ENCODE data around the gene UTP14A.

The UTP14A gene

DNA sequence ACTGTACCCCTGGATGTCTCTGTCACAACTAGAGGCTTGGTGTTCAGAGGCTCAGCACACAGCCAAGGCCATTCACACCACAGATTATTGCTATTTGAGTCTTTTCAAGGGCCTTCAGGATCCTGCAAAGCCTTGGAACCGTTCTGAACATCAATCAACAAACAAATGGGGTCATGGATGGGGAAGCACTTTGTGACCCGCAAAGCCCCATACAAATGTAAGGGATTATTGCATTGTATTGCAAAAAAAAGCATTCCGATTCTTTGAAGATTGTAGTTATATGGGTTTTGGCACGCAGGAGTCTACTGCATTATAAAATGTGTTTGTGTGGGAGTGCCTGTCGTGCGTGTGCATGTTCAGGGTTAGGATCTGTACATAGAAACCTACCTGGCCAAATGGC is 59.2 kb downstream of the UTP14A start:
- Histone ChIP-seq H3K4me3 (replicated peaks; ENCODE audit: insufficient read depth, low read length) (no peak overlapping the region), H3K27me3 (ENCODE audit: insufficient read depth, poor library complexity, severe bottlenecking) (no peaks in the 10 kb centered on the region), H3K27ac (replicated peaks) (no peak overlapping the region)
- TF ChIP-seq, protein P1, sequence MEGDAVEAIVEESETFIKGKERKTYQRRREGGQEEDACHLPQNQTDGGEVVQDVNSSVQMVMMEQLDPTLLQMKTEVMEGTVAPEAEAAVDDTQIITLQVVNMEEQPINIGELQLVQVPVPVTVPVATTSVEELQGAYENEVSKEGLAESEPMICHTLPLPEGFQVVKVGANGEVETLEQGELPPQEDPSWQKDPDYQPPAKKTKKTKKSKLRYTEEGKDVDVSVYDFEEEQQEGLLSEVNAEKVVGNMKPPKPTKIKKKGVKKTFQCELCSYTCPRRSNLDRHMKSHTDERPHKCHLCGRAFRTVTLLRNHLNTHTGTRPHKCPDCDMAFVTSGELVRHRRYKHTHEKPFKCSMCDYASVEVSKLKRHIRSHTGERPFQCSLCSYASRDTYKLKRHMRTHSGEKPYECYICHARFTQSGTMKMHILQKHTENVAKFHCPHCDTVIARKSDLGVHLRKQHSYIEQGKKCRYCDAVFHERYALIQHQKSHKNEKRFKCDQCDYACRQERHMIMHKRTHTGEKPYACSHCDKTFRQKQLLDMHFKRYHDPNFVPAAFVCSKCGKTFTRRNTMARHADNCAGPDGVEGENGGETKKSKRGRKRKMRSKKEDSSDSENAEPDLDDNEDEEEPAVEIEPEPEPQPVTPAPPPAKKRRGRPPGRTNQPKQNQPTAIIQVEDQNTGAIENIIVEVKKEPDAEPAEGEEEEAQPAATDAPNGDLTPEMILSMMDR (IDR thresholded peaks at IDR 0.05; ENCODE audit: insufficient read depth, low read length): no peak
- TF ChIP-seq SPI1 (IDR thresholded peaks at IDR 0.05; ENCODE audit: borderline replicate concordance, low read depth): no peak
- no peak for TF ChIP-seq GABPA (IDR thresholded peaks at IDR 0.05; ENCODE audit: low read depth)
- TF ChIP-seq, protein P2, sequence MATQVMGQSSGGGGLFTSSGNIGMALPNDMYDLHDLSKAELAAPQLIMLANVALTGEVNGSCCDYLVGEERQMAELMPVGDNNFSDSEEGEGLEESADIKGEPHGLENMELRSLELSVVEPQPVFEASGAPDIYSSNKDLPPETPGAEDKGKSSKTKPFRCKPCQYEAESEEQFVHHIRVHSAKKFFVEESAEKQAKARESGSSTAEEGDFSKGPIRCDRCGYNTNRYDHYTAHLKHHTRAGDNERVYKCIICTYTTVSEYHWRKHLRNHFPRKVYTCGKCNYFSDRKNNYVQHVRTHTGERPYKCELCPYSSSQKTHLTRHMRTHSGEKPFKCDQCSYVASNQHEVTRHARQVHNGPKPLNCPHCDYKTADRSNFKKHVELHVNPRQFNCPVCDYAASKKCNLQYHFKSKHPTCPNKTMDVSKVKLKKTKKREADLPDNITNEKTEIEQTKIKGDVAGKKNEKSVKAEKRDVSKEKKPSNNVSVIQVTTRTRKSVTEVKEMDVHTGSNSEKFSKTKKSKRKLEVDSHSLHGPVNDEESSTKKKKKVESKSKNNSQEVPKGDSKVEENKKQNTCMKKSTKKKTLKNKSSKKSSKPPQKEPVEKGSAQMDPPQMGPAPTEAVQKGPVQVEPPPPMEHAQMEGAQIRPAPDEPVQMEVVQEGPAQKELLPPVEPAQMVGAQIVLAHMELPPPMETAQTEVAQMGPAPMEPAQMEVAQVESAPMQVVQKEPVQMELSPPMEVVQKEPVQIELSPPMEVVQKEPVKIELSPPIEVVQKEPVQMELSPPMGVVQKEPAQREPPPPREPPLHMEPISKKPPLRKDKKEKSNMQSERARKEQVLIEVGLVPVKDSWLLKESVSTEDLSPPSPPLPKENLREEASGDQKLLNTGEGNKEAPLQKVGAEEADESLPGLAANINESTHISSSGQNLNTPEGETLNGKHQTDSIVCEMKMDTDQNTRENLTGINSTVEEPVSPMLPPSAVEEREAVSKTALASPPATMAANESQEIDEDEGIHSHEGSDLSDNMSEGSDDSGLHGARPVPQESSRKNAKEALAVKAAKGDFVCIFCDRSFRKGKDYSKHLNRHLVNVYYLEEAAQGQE (IDR thresholded peaks at IDR 0.05; ENCODE audit: insufficient replicate concordance, low read depth): no peak
- DNase-seq (ENCODE audit: low read depth in 1 of 2, low spot score in 1 of 2): no peak

DNA sequence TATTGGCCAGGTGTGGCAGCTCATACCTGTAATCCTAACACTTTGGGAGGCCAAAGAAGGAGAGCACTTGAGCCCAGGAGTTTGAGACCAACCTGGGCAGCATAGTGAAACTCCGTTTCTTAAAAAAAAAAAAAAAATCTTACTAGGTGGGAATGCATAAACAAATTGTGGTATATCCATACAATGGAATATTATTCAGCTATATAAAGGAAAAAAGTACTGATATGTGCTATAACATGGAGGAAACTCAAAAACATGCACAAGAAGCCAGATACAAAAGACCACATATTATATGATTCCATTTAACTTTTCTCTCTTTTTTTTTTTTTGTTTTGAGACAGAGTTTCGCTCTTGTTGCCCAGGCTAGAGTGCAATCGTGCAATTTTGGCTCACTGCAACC is 63.0 kb downstream of the UTP14A start:
- Histone ChIP-seq H3K27me3 (ENCODE audit: insufficient read depth, poor library complexity, severe bottlenecking) (no peaks in the 10 kb centered on the region), H3K27ac (replicated peaks) (no peak overlapping the region), H3K4me3 (replicated peaks; ENCODE audit: insufficient read depth, low read length) (no peak overlapping the region)
- TF ChIP-seq, protein P2 (IDR thresholded peaks at IDR 0.05; ENCODE audit: insufficient replicate concordance, low read depth): no peak
- TF ChIP-seq GABPA (IDR thresholded peaks at IDR 0.05; ENCODE audit: low read depth) (no peak), SPI1 (IDR thresholded peaks at IDR 0.05; ENCODE audit: borderline replicate concordance, low read depth) (no peak), POLR2AphosphoS5 (IDR thresholded peaks at IDR 0.05; ENCODE audit: low read depth) (no peak)
- TF ChIP-seq, protein P1 (IDR thresholded peaks at IDR 0.05; ENCODE audit: insufficient read depth, low read length): no peak
- DNase-seq (ENCODE audit: low read depth in 1 of 2, low spot score in 1 of 2): no peak

DNA sequence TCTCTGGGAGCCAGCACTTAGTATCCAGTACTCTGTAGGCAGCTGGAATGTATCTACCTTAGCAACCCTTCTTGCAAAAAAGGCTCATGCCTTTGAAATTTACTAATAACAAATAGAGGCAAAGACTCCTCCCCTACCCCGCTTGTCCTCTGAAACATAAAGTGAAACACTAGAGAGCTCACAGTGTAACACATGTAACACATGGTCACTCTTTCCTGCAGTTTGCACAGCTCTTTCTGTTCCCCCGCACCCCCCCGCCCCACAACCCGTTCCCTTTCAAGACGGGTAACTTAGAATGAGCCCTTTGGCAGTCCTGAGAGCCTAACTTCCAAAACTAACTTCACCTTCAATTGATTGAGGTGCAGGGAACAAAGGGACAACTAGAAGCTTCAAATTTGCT is 70.5 kb downstream of the UTP14A start:
- TF ChIP-seq, protein P1 (IDR thresholded peaks at IDR 0.05; ENCODE audit: insufficient read depth, low read length): no peak
- TF ChIP-seq SPI1 (IDR thresholded peaks at IDR 0.05; ENCODE audit: borderline replicate concordance, low read depth) (no peak), POLR2AphosphoS5 (IDR thresholded peaks at IDR 0.05; ENCODE audit: low read depth) (no peak), GABPA (IDR thresholded peaks at IDR 0.05; ENCODE audit: low read depth) (no peak)
- TF ChIP-seq, protein P2 (IDR thresholded peaks at IDR 0.05; ENCODE audit: insufficient replicate concordance, low read depth): no peak
- Histone ChIP-seq H3K27me3 (ENCODE audit: insufficient read depth, poor library complexity, severe bottlenecking) (no peaks in the 10 kb centered on the region), H3K27ac (replicated peaks) (no peak overlapping the region), H3K4me3 (replicated peaks; ENCODE audit: insufficient read depth, low read length) (no peak overlapping the region)
- DNase-seq (ENCODE audit: low read depth in 1 of 2, low spot score in 1 of 2): no peak
